GM15510 (cell line): ENCODE measurements around the gene ZNF92.

Experiments
- POLR2A ChIP-seq: IDR thresholded peaks from 3 replicates; pipeline ENCODE4 v1.6.1; 2011; ENCODE audit warnings: borderline replicate concordance; ENCODE audit not compliant: insufficient read length; ENCODE audit errors: extremely low read depth

The ZNF92 gene

GRCh38 chr7:65373608-65374351, at the start of gene ZNF92:
ZNF92 (plus strand) TSS chr7:65373855; CDS start chr7:65373998, 143 bp downstream.
- peak; percentile 97 for TF ChIP-seq POLR2A

DNA sequence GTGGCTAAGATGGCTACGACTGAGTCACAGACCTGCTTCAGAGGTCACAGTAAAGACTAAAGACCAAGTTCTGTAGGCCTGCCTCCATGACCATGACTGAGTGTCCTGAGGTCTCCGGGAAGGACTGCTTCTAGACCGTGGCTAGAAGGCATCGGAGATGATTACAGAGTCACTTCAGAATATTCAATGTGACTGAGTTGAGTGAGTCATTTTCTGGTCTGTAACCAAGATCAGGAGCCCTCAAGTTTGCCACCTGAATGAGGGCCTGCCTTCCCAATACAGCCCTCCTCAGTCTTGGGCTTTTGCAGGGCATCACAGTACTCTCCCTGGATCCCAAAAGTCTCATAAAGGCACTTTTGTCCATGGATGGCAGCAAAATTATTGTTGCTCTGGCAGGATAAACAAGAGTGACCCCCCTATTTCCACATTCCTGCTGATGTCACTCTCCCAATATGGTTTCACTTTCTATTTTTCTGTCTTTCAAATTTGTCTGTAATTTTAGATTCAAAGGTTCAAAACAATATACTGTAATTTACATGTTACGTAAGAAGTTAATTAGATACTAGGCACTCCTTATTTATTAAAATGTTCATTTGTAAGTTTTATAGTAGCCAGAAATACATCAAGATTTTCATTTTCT, 47.7 kb upstream of the ZNF92 start:
- TF ChIP-seq POLR2A: no peak

DNA sequence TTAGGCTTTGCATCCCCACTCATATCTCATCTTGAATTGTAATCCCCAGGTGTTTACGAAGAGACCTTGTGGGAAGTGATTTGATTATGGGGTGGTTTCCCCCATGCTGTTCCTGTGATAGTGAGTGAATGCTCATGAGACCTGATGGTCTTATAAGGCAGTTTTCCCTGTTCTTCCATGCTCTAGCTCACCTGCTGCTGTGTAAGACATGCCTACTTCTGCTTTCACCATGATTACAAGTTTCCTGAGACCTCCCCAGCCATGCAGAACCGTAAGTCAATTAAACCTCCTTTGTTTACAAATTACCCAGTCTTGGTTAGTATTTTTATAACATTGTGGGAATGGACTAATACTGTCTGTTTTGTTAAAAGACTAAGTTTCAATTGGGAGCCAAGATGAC, 35.3 kb upstream of the ZNF92 start:
- TF ChIP-seq POLR2A: no peak

DNA sequence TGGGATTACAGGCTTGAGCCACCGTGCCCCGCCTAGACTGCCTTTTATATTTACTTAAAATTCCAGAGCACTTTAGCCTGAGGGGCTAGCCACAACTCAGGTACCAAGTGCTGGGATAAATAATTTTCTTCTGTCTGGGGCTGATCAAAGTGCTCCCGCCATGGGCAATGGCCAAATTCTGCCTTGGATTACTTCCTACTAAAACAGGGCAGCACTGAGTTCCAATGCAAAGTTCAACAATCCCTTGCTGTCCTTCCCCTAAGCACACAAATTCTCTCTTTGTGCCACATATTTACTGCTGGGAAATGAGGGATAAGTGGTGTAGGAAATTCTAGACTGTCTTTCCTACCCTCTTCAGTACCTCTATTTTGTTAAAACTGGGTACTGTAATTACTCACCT, 34.4 kb upstream of the ZNF92 start:
- no peak for TF ChIP-seq POLR2A

GRCh38 chr7:65342723-65343629, 30.7 kb upstream of the ZNF92 start:
- no peak for TF ChIP-seq POLR2A

- TF ChIP-seq POLR2A: no peak
Observed at GRCh38 chr7:65354263-65354662, 19.4 kb upstream of the ZNF92 start.

DNA sequence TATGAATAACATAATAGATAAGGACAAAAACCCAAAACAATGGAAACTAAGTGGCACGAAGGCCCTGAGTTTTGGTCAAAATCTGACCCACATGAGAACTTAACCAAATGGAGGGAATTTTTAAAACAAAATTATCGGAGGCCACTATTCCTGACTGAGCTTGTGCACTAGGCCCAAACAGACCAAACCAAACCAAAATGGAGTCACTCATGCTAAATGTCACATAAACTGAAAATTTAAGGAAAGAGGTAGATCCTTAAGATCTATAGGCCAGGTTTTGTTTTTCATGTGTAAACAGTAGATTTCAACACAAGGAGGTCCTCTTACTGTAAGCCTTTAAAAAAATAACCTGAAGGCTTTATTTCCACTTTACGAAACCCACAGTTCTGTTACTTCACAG, 3.8 kb upstream of the ZNF92 start:
- no peak for TF ChIP-seq POLR2A

- TF ChIP-seq POLR2A: no peak
Observed at GRCh38 chr7:65371468-65371867, 2.2 kb upstream of the ZNF92 start.

- TF ChIP-seq POLR2A: no peak
Observed at GRCh38 chr7:65379318-65379717, 5.7 kb downstream of the ZNF92 start.

DNA sequence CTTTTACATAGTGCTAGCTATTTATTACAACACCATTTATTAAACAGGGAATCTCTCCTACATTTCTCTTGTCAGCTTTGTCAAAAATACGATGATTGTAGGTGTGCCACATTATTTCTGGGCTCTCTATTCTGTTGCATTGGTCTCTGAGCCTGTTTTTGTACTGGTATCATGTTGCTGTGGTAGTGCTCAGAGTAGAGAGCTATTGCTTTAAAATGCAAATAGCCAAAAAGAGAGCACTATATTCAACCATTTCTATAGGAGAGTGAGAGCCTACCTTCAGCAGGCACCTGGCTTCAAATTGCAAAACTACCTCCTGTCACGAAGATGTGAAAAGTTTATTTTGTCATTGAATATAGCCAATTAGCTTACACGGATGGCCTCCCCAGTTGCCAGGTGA, 8.1 kb downstream of the ZNF92 start:
- TF ChIP-seq POLR2A: no peak

DNA sequence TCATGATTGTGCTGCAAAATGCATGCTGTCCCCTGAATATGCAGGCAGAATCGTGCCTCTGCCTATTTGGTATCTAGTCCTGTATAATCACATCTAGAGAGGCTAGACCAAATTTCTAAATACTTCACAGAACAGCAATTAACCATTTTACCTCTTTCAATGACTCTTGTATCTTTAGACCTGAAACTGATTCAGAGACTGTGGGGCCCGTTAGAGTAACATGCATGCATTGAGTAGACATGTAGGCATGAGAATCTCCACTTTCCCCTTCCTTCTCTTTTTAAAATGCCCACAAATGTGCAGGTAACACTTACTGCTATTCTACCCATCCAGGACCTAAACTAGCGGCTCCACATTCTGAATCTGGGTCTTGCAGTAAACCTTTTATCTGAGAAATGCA, 8.8 kb downstream of the ZNF92 start:
- no peak for TF ChIP-seq POLR2A

GRCh38 chr7:65387891-65388290, 14.2 kb downstream of the ZNF92 start:
- TF ChIP-seq POLR2A: no peak

- no peak for TF ChIP-seq POLR2A
Observed at GRCh38 chr7:65390588-65390987, 16.9 kb downstream of the ZNF92 start.

GRCh38 chr7:65397730-65398142, 24.1 kb downstream of the ZNF92 start:
- no peak for TF ChIP-seq POLR2A

GRCh38 chr7:65404020-65404419, 30.4 kb downstream of the ZNF92 start:
- TF ChIP-seq POLR2A: no peak
